DND-41 (cell line): Measurements from ENCODE around the gene CMYA5.

Experiments used
- ATAC-seq: fragments of 200-7000 bp; cut with Tn5 transposase; 3 replicates; pipeline ENCODE4 v1.9.1; 2021; ENCODE audit warnings: low read depth; ENCODE audit not compliant: insufficient read depth
- DNase-seq: peaks from one replicate; pipeline ENCODE4 v3.0.0-alpha.2; 2020
- H2AFZ ChIP-seq: 2 replicates; pipeline ENCODE4 v1.6.0; 2012; ENCODE audit warnings: low read depth, low read length
- H3K27ac ChIP-seq: 2 replicates; pipeline ENCODE4 v1.5.1; 2012; ENCODE audit warnings: low read length, inconsistent platforms
- H3K27me3 ChIP-seq: fragments of 200-600 bp; sonication (generic); 2 replicates; pipeline ENCODE4 v1.6.0; 2012; ENCODE audit warnings: low read length, mild to moderate bottlenecking, inconsistent platforms; ENCODE audit not compliant: insufficient read depth, poor library complexity
- H3K36me3 ChIP-seq: 2 replicates; pipeline ENCODE4 v1.5.1; 2012; ENCODE audit warnings: low read length, inconsistent platforms; ENCODE audit not compliant: insufficient read depth
- H3K4me1 ChIP-seq: 2 replicates; pipeline ENCODE4 v1.5.1; 2012; ENCODE audit warnings: mild to moderate bottlenecking, low read length; ENCODE audit not compliant: insufficient read depth
- H3K4me2 ChIP-seq: 2 replicates; pipeline ENCODE4 v1.6.0; 2012; ENCODE audit warnings: mild to moderate bottlenecking, moderate library complexity, low read length, inconsistent platforms; ENCODE audit not compliant: insufficient read depth
- H3K4me3 ChIP-seq, 2 experiments: fragments of 200-600 bp in 1 of 2; shearing (Covaris generic) in 1 of 2; 2 replicates each; pipeline ENCODE4 v1.5.1; 2012 to 2016; ENCODE audit warnings: inconsistent platforms in 2 of 2, low read length in 2 of 2, mild to moderate bottlenecking in 2 of 2, low read depth in 1 of 2, moderate library complexity in 1 of 2
- H3K79me2 ChIP-seq: 2 replicates; pipeline ENCODE4 v1.6.0; 2012; ENCODE audit warnings: low read length, inconsistent platforms; ENCODE audit not compliant: insufficient read depth
- H3K9ac ChIP-seq: 2 replicates; pipeline ENCODE4 v1.6.0; 2012; ENCODE audit warnings: low read depth, mild to moderate bottlenecking, inconsistent platforms, low read length, moderate library complexity
- H3K9me3 ChIP-seq: 2 replicates; pipeline ENCODE4 v1.5.1; 2012; ENCODE audit warnings: low read length, moderate library complexity, mild to moderate bottlenecking, inconsistent platforms; ENCODE audit not compliant: insufficient read depth, severe bottlenecking
- H4K20me1 ChIP-seq: 2 replicates; pipeline ENCODE4 v1.6.0; 2012; ENCODE audit warnings: low read length; ENCODE audit not compliant: insufficient read depth
- EZH2 ChIP-seq: IDR thresholded peaks from 3 replicates; pipeline ENCODE4 v1.6.1; 2012; ENCODE audit warnings: borderline replicate concordance, low read depth, mild to moderate bottlenecking, moderate library complexity, low read length, inconsistent platforms; ENCODE audit not compliant: severe bottlenecking
- TF ChIP-seq, protein P1 (sequence below): IDR thresholded peaks from 2 replicates; pipeline ENCODE4 v1.5.1; 2012; ENCODE audit warnings: borderline replicate concordance, low read length, moderate library complexity, mild to moderate bottlenecking; ENCODE audit not compliant: poor library complexity, severe bottlenecking; ENCODE audit errors: extremely low read depth

The CMYA5 gene

DNA sequence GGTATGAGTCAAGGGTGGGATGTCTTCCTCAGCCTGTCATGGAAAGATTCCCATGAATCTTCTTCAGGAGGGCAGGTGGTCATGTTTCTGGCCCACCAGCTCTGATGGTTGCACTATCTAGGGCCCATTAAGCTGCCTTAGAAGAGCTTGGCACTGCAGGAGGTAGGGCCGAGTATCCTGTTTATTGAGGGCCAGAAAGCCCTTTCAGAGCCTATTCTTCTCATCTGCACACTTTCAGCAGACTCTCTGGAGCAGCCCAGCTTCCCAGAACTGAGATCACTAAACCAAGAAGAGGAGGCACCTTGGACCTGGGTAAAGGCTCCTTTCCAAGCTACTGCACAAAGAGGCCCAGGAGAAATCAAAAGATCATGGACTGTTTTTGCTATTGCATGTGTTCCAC, 154.9 kb downstream of the CMYA5 start:
- Histone ChIP-seq H3K9me3 (no peaks in the 10 kb centered on the region), H3K79me2 (no peaks in the 10 kb centered on the region), H3K4me1 (no peaks in the 10 kb centered on the region), H3K4me3 (no peak overlapping the region), H3K9ac (no peak overlapping the region), H2AFZ (no peak overlapping the region), H3K4me2 (no peak overlapping the region), H3K36me3 (no peaks in the 10 kb centered on the region), H3K27me3 (no peaks in the 10 kb centered on the region), H4K20me1 (no peaks in the 10 kb centered on the region), H3K27ac (no peak overlapping the region)
- no peak for TF ChIP-seq EZH2
- TF ChIP-seq, protein P1, sequence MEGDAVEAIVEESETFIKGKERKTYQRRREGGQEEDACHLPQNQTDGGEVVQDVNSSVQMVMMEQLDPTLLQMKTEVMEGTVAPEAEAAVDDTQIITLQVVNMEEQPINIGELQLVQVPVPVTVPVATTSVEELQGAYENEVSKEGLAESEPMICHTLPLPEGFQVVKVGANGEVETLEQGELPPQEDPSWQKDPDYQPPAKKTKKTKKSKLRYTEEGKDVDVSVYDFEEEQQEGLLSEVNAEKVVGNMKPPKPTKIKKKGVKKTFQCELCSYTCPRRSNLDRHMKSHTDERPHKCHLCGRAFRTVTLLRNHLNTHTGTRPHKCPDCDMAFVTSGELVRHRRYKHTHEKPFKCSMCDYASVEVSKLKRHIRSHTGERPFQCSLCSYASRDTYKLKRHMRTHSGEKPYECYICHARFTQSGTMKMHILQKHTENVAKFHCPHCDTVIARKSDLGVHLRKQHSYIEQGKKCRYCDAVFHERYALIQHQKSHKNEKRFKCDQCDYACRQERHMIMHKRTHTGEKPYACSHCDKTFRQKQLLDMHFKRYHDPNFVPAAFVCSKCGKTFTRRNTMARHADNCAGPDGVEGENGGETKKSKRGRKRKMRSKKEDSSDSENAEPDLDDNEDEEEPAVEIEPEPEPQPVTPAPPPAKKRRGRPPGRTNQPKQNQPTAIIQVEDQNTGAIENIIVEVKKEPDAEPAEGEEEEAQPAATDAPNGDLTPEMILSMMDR = no peak
- no peak for ATAC-seq
- no peak for DNase-seq

DNA sequence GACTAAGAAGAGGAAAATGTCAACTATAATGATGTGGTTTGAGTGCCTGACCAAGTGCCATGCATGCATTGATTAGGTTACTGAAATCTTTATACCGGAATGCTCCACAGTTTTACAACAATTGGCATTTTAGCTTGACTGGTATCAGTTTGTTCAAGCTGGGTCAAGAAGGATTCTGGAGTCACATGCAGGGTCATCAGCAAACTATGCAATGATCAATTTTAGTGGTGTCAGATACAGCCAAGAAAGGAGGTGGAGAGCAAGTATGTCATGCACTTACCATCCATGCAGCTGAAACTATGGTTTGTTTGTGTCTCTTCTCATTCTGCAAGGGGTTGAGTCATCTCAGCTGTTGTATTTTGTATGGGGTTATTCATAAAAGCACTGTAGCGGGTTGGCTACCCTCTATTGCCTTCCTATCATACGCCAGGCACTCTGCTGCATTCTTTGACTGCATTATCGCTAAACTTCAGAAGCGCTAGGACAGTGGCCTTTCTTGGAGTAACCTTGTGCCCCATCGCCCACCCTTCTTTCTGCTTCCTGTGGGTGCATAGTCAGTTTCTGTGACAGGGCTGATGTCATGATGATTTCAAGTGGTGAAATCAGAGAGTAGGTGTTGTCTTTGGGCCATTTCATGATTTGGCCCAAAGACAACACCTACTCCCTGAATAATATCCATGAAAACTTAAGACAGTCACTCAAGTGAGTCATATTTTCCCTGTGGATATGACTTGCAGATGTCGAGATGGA, 156.0 kb downstream of the CMYA5 start:
- H3K9ac ChIP-seq = no peak overlapping the region
- no peaks in the 10 kb centered on the region for H3K79me2 ChIP-seq
- no peaks in the 10 kb centered on the region for H4K20me1 ChIP-seq
- no peak overlapping the region for H3K4me3 ChIP-seq
- no peaks in the 10 kb centered on the region for H3K36me3 ChIP-seq
- H3K9me3 ChIP-seq = no peaks in the 10 kb centered on the region
- DNase-seq (no peak), ATAC-seq (no peak)
- no peaks in the 10 kb centered on the region for H3K27me3 ChIP-seq
- no peak overlapping the region for H3K4me2 ChIP-seq
- H2AFZ ChIP-seq = no peak overlapping the region
- no peaks in the 10 kb centered on the region for H3K4me1 ChIP-seq
- H3K27ac ChIP-seq = no peak overlapping the region
- TF ChIP-seq, protein P1 = no peak
- no peak for TF ChIP-seq EZH2

DNA sequence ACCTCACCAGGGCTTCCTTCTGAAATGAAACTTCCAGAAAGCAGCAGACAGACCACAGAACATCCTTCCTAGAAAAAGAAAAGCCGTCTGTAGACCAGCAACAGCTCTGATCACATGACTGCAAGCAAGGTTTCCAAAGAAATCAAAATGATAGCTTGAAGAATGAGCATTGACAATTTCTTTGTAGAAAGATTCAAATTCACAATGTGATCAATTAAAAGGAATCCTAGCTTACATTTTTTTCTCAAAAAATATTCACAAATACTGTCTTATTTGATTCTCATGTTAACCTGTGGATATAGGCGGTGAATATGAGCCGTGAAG, 156.5 kb downstream of the CMYA5 start:
- ATAC-seq (no peak), DNase-seq (no peak)
- Histone ChIP-seq H3K9ac (no peak overlapping the region), H3K27me3 (no peaks in the 10 kb centered on the region), H3K4me1 (no peaks in the 10 kb centered on the region), H2AFZ (no peak overlapping the region), H3K27ac (no peak overlapping the region), H3K4me2 (no peak overlapping the region), H3K36me3 (no peaks in the 10 kb centered on the region), H3K9me3 (no peaks in the 10 kb centered on the region), H4K20me1 (no peaks in the 10 kb centered on the region), H3K4me3 (no peak overlapping the region), H3K79me2 (no peaks in the 10 kb centered on the region)
- TF ChIP-seq, protein P1 = no peak

DNA sequence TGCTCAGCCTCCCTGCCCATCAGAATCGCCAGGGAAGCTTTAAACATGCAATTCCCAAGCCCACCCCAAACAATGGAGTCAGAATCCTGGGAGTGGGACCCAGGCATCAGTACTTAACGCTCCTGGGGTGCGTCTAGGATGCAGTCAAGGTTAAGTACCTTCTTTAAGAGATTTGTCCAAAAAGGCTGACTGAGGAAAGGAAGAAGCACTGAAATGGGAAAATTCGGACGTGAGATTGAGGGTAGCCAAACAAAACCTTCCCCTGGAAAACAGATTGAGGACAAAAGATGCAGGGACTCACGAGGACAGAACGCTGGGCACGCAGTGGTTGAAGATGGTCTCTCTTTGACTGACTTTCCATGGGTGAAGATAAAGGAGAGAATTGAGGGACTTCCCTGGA, 157.9 kb downstream of the CMYA5 start:
- no peaks in the 10 kb centered on the region for H4K20me1 ChIP-seq
- H3K27me3 ChIP-seq = no peaks in the 10 kb centered on the region
- H3K4me3 ChIP-seq = no peak overlapping the region
- no peak for ATAC-seq
- no peaks in the 10 kb centered on the region for H3K9me3 ChIP-seq
- no peak overlapping the region for H3K9ac ChIP-seq
- H2AFZ ChIP-seq = no peak overlapping the region
- no peaks in the 10 kb centered on the region for H3K79me2 ChIP-seq
- no peaks in the 10 kb centered on the region for H3K36me3 ChIP-seq
- no peak for TF ChIP-seq EZH2
- TF ChIP-seq, protein P1 = no peak
- H3K4me1 ChIP-seq = no peaks in the 10 kb centered on the region
- no peak overlapping the region for H3K27ac ChIP-seq
- no peak overlapping the region for H3K4me2 ChIP-seq
- no peak for DNase-seq
